ENCODE data around the gene FALEC. TPM values are rescaled to one million over a fixed set of nuclear protein-coding genes. Genes with fewer than 3 reads are reported as not detected.

Gene FALEC
- polyA plus RNA-seq, 1 donor (not counting 4 experiments of a cell fraction or from before 2014, with no cell fraction given), result 0.12 TPM

- Histone ChIP-seq H3K36me3 (ENCODE audit: control insufficient read depth in 2 of 2, extremely low read depth in 1 of 2, insufficient read depth in 2 of 2, low read length in 2 of 2) (no peaks in the 10 kb centered on the region), H3K9me3 (ENCODE audit: control insufficient read depth, low read depth, low read length) (no peaks in the 10 kb centered on the region), H3K9me1 (ENCODE audit: control insufficient read depth, extremely low read depth, insufficient read depth, low read length) (no peaks in the 10 kb centered on the region), H3K4me3 (ENCODE audit: control insufficient read depth in 2 of 3, extremely low read depth in 1 of 3, insufficient read depth in 2 of 3, low read depth in 1 of 3, low read length in 3 of 3) (no peak overlapping the region), H3K27ac (ENCODE audit: control insufficient read depth, insufficient read depth, low read length) (no peak overlapping the region), H3K4me1 (ENCODE audit: control insufficient read depth, extremely low read depth, insufficient read depth, low read length) (peaks cover 35% of the 10 kb centered on the region), H3K4me2 (ENCODE audit: control insufficient read depth, extremely low read depth, insufficient read depth, low read depth, low read length) (no peak overlapping the region), H3K9ac (ENCODE audit: control insufficient read depth, extremely low read depth, insufficient read depth, low read length) (no peak overlapping the region), H3K79me2 (ENCODE audit: control insufficient read depth, insufficient read depth, low read length) (no peaks in the 10 kb centered on the region), H2AFZ (ENCODE audit: control insufficient read depth, low read length) (no peak overlapping the region), H3K27me3 (ENCODE audit: control insufficient read depth, extremely low read depth, insufficient read depth, low read length) (no peaks in the 10 kb centered on the region), H4K20me1 (ENCODE audit: control insufficient read depth, extremely low read depth, insufficient read depth, low read length) (no peaks in the 10 kb centered on the region)
- TF ChIP-seq CTCF (optimal IDR thresholded peaks at IDR 0.05 in 1 of 3, IDR thresholded peaks at IDR 0.05 in 1 of 3, conservative IDR thresholded peaks at IDR 0.05 in 1 of 3; ENCODE audit: extremely low read depth in 1 of 3, insufficient read depth in 2 of 3, low read length in 3 of 3) (no peak), EZH2 (IDR thresholded peaks at IDR 0.05; ENCODE audit: low read length) (no peak)
- FAIRE-seq (no peak), DNase-seq (ENCODE audit: low read depth, low spot score) (no peak)
- dilution Hi-C loops (cut with MboI; ENCODE audit: extremely low pct_ligation_motif_present, low sequenced_read_pairs), result no loop called here
Measured at GRCh38 chr1:150479927-150480352, 35.6 kb upstream of the FALEC start.

GRCh38 chr1:150484431-150484830 lies 31.1 kb upstream of the FALEC start:
- Histone ChIP-seq H3K36me3 (ENCODE audit: control insufficient read depth in 2 of 2, extremely low read depth in 1 of 2, insufficient read depth in 2 of 2, low read length in 2 of 2) (peaks cover 6 to 9% of the 10 kb centered on the region in 2 experiments), H4K20me1 (ENCODE audit: control insufficient read depth, extremely low read depth, insufficient read depth, low read length) (no peaks in the 10 kb centered on the region), H3K79me2 (ENCODE audit: control insufficient read depth, insufficient read depth, low read length) (peaks cover 13% of the 10 kb centered on the region), H3K27me3 (ENCODE audit: control insufficient read depth, extremely low read depth, insufficient read depth, low read length) (no peaks in the 10 kb centered on the region), H3K9ac (ENCODE audit: control insufficient read depth, extremely low read depth, insufficient read depth, low read length) (no peak overlapping the region), H3K9me3 (ENCODE audit: control insufficient read depth, low read depth, low read length) (no peaks in the 10 kb centered on the region), H3K4me1 (ENCODE audit: control insufficient read depth, extremely low read depth, insufficient read depth, low read length) (peaks cover 20% of the 10 kb centered on the region), H3K4me2 (ENCODE audit: control insufficient read depth, extremely low read depth, insufficient read depth, low read depth, low read length) (peak overlapping the region; percentile 66), H3K4me3 (ENCODE audit: control insufficient read depth in 2 of 3, extremely low read depth in 1 of 3, insufficient read depth in 2 of 3, low read depth in 1 of 3, low read length in 3 of 3) (no peak overlapping the region), H2AFZ (ENCODE audit: control insufficient read depth, low read length) (no peak overlapping the region), H3K9me1 (ENCODE audit: control insufficient read depth, extremely low read depth, insufficient read depth, low read length) (no peaks in the 10 kb centered on the region), H3K27ac (ENCODE audit: control insufficient read depth, insufficient read depth, low read length) (peak overlapping the region; percentile 72)
- dilution Hi-C loops (cut with MboI; ENCODE audit: extremely low pct_ligation_motif_present, low sequenced_read_pairs), result no loop called here
- no peak for TF ChIP-seq EZH2 (IDR thresholded peaks at IDR 0.05; ENCODE audit: low read length)
- no peak for TF ChIP-seq CTCF (optimal IDR thresholded peaks at IDR 0.05 in 1 of 3, IDR thresholded peaks at IDR 0.05 in 1 of 3, conservative IDR thresholded peaks at IDR 0.05 in 1 of 3; ENCODE audit: extremely low read depth in 1 of 3, insufficient read depth in 2 of 3, low read length in 3 of 3)
- peak; percentile 53 for DNase-seq (ENCODE audit: low read depth, low spot score)
- no peak for FAIRE-seq
